GM12872 (cell line): Measurements from ENCODE around the gene HSD17B3.

Experiments used
- CTCF ChIP-seq: IDR thresholded peaks from 3 replicates; pipeline ENCODE4 v1.5.1; 2011; ENCODE audit warnings: low read depth, mild to moderate bottlenecking, low read length, moderate library complexity; ENCODE audit not compliant: insufficient read depth

Gene HSD17B3

GRCh38 chr9:96199006-96199405 lies 103.0 kb downstream of the HSD17B3 start:
- no peak for TF ChIP-seq CTCF

DNA sequence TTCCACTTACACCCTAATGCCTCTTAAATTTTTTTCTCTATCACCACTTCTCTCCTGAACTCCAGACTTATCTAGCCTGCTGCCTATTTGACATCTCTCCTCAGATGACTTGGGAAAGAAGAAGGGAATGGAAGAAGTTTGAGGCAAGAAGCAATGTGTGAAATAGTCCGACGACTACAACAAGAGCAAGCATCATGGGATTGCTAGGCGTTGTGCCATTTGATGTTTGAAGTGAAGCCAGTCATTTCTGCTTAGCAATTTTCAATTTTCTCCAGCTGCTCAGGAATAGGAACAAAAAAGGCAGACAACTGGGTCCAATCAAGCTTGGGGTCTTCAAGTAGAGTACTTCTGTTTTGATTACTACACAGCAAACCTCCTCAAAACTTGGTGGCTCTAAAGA lies 106.4 kb downstream of the HSD17B3 start:
- no peak for TF ChIP-seq CTCF

DNA sequence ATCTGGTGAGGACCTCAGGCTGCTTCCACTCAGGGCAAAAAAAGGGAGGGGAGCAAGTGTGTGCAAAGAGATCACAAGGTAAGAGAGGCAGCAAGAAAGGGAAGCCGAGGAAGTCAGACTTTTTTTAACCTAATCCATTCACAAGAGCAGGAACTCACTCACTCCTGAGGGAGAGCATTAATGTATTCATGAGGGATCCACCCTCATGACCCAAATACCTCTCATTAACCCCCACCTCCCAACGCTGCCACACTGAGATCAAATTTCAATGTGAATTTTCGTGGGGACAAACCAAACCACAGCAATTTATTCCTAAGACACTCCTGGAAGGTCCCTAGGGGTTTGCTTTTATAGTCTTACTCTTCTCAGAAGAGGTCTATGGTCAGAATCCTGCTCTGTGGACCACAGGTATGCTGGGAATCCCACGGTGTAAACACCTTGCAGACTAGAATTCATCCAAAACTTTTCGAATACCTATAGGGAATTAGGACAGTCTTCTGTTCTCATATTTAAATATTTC lies 108.7 kb downstream of the HSD17B3 start:
- TF ChIP-seq CTCF, result no peak

- TF ChIP-seq CTCF, result no peak
Measured at GRCh38 chr9:96192710-96193109, 109.3 kb downstream of the HSD17B3 start.

DNA sequence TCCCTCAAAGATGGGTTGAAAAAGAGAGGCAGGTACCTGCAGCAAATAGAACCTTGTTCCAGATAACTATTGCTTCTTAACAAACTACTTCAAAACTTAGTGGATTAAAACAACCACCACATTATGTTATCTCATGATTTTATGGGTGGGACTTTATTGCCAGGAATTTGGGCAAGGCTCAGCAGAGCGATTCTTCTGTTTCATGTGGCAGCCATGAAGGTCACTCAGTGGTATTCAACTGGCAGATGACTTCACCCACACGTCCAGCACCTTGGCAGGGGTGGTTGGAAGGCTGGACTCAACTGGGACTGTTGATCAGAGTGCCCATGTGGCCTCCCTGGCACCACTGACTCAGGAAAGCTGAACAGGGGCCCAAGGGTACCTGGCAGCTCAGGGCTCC lies 112.0 kb downstream of the HSD17B3 start:
- no peak for TF ChIP-seq CTCF

GRCh38 chr9:96188571-96188970 lies 113.4 kb downstream of the HSD17B3 start:
- no peak for TF ChIP-seq CTCF

- no peak for TF ChIP-seq CTCF
Measured at GRCh38 chr9:96187151-96187555, 114.8 kb downstream of the HSD17B3 start.

GRCh38 chr9:96186591-96187011 lies 115.4 kb downstream of the HSD17B3 start:
- TF ChIP-seq CTCF, result no peak
